Measurements from ENCODE around the gene NTSR2. TPM values are rescaled to one million over a fixed set of nuclear protein-coding genes. Genes with fewer than 3 reads are reported as not detected.

NTSR2 gene
- total and polyA plus RNA-seq, 9 donors, result not detected

DNA sequence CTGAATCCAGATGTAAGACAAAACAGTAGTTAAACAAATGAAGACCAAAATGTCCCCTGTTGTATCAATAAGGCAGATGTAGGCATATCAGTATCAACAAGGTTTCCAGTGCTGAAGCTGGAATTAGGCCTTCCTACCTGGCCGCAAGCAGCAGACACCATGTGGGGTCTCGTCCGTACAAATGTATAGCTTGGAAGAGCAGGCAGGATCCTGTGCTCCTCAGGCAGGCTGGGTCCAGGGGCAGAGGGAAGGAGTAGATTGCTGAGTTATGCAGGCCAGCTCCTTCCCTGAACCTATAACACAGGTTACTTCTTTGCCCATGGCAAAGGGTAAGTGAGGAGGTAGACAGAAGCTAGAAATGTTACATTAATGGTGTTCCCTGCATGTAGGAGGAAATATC is 23.5 kb downstream of the NTSR2 start:
- DNase-seq, result no peak

DNA sequence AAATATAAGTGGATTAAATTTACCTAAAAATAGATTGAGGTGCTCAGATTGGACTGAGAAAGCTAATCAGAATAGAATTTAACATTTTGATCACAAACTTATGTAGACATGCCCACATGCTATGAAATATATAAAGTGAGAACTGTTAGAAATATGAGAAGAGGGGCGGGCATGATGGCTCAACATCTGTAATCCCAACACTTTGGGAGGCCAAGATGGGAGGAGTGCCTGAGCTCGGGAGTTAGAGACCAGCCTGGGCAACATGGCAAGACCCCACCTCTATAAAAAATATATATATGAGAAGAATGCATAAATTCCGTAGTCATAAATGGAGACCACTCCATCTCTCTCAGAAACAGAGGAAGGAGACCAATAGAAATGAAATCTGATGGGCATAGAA is 25.7 kb downstream of the NTSR2 start:
- no CpG with 5 or more reads among the region's 3 CpGs for WGBS (ENCODE audit: insufficient coverage)
- Histone ChIP-seq H3K27ac (ENCODE audit: low read length) (no peak overlapping the region), H3K27me3 (ENCODE audit: control insufficient read depth, insufficient read depth, low read length) (no peaks in the 10 kb centered on the region), H3K9me3 (replicated peaks; ENCODE audit: control insufficient read depth, low read depth, low read length) (no peaks in the 10 kb centered on the region), H3K4me3 (ENCODE audit: low read length) (no peak overlapping the region), H3K4me1 (ENCODE audit: control insufficient read depth, insufficient read depth, low read length) (no peaks in the 10 kb centered on the region), H3K36me3 (ENCODE audit: control insufficient read depth, insufficient read depth, low read length) (peaks cover 20% of the 10 kb centered on the region)
- no peak for DNase-seq

More for the DNA sequence above, 23.5 kb downstream of the NTSR2 start:
- Histone ChIP-seq H3K27me3 (ENCODE audit: control insufficient read depth, insufficient read depth, low read length) (no peaks in the 10 kb centered on the region), H3K9me3 (replicated peaks; ENCODE audit: control insufficient read depth, low read depth, low read length) (no peaks in the 10 kb centered on the region), H3K27ac (ENCODE audit: low read length) (no peak overlapping the region), H3K36me3 (ENCODE audit: control insufficient read depth, insufficient read depth, low read length) (peaks cover 8% of the 10 kb centered on the region), H3K4me3 (ENCODE audit: low read length) (no peak overlapping the region), H3K4me1 (ENCODE audit: control insufficient read depth, insufficient read depth, low read length) (no peaks in the 10 kb centered on the region)
- 92% methylated on average over 3 of the region's 3 CpGs for WGBS (ENCODE audit: insufficient coverage)

DNA sequence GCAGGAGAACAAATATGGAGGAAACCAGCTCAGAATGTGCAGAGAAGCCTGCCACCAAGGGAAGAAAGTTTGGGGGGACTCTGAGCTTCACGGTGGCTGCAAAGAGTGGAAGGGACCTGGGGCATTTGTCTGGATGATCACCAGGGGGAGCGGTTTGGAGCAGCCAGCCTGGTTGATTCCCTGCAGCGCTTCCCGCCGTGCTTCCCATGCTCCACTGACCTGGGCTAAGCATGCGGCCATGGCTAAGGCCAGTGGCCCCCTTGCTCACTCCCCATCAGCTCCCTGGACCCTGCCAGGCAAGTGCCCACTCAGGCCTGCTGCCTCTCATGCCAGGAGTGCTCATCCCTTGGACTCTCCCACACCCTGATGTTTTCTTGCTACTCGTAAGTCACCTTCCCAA is 27.0 kb downstream of the NTSR2 start:
- no peak overlapping the region for H3K4me3 ChIP-seq (ENCODE audit: low read length)
- WGBS (ENCODE audit: insufficient coverage), result 78% methylated on average over 6 of the region's 7 CpGs
- H3K4me1 ChIP-seq (ENCODE audit: control insufficient read depth, insufficient read depth, low read length), result no peaks in the 10 kb centered on the region
- H3K9me3 ChIP-seq (replicated peaks; ENCODE audit: control insufficient read depth, low read depth, low read length), result no peaks in the 10 kb centered on the region
- H3K27me3 ChIP-seq (ENCODE audit: control insufficient read depth, insufficient read depth, low read length), result no peaks in the 10 kb centered on the region
- no peak overlapping the region for H3K27ac ChIP-seq (ENCODE audit: low read length)
- DNase-seq, result no peak
- H3K36me3 ChIP-seq (ENCODE audit: control insufficient read depth, insufficient read depth, low read length), result peaks cover 27% of the 10 kb centered on the region

DNA sequence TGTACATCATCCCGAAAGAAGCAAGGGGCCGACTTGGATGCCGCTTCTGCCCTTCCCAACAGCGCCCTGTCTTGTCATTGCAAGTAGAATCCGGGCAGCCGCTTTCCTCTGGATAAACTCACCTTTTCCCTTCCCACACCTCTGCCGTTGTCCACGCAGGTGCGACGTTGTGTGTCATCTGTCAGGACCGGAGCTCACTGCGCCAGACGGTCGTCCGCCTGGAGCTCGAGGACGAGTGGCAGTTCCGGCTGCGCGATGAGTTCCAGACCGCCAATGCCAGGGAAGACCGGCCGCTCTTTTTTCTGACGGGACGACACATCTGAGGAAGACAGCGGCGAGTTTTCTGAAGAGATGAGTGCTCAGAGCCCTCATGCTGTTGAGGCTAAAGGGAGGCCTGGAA is 29.9 kb downstream of the NTSR2 start:
- H3K9me3 ChIP-seq (replicated peaks; ENCODE audit: control insufficient read depth, low read depth, low read length), result no peaks in the 10 kb centered on the region
- no peak overlapping the region for H3K27ac ChIP-seq (ENCODE audit: low read length)
- H3K4me3 ChIP-seq (ENCODE audit: low read length), result no peak overlapping the region
- H3K36me3 ChIP-seq (ENCODE audit: control insufficient read depth, insufficient read depth, low read length), result peaks cover 38% of the 10 kb centered on the region
- WGBS (ENCODE audit: insufficient coverage), result 94% methylated on average over 27 of the region's 27 CpGs
- no peaks in the 10 kb centered on the region for H3K4me1 ChIP-seq (ENCODE audit: control insufficient read depth, insufficient read depth, low read length)
- no peak for DNase-seq
- H3K27me3 ChIP-seq (ENCODE audit: control insufficient read depth, insufficient read depth, low read length), result no peaks in the 10 kb centered on the region

DNA sequence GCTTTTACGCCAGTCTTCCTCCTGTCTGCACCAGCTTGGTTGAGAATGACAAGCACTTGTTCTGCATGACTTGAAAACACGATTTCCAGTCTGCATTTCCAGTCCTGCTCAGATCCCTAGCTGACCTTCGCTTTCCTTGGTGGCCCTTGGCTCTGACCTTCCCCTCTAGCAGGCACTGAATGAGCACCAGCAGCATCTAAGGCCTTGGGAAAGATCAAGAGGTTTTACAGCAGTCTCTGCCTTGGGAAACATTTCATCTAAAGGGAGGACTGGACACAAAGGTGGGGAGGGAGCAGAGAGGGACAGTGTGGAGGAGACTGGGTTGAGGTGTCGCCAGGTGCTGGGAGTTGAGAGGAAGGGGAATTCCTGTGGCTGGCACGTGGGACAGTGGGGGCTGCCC is 30.5 kb downstream of the NTSR2 start:
- WGBS (ENCODE audit: insufficient coverage), result 77% methylated on average over 5 of the region's 5 CpGs
- Histone ChIP-seq H3K36me3 (ENCODE audit: control insufficient read depth, insufficient read depth, low read length) (peaks cover 44% of the 10 kb centered on the region), H3K4me1 (ENCODE audit: control insufficient read depth, insufficient read depth, low read length) (no peaks in the 10 kb centered on the region)

DNA sequence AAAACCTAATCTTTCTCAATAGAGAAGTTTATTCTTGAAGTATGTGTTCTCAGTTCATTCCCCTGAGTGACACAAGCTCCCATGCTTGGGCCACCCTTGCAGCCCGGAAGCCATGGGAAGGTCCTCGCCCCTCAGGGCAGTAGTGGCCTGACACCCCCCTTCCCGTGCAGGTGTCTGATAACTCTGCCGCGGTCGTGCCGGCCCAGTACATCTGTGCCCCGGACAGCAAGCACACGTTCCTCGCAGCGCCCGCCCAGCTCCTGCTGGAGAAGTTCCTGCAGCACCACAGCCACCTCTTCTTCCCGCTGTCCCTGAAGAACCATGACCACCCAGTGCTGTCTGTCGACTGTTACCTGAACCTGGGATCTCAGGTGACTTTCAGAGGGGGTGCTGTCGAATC is 32.4 kb downstream of the NTSR2 start:
- 92% methylated on average over 15 of the region's 15 CpGs for WGBS (ENCODE audit: insufficient coverage)
- H3K36me3 ChIP-seq (ENCODE audit: control insufficient read depth, insufficient read depth, low read length), result peaks cover 50% of the 10 kb centered on the region
- no peak for DNase-seq
- H3K27me3 ChIP-seq (ENCODE audit: control insufficient read depth, insufficient read depth, low read length), result no peaks in the 10 kb centered on the region
- H3K27ac ChIP-seq (ENCODE audit: low read length), result no peak overlapping the region
- no peak overlapping the region for H3K4me3 ChIP-seq (ENCODE audit: low read length)
- no peaks in the 10 kb centered on the region for H3K4me1 ChIP-seq (ENCODE audit: control insufficient read depth, insufficient read depth, low read length)
- no peaks in the 10 kb centered on the region for H3K9me3 ChIP-seq (replicated peaks; ENCODE audit: control insufficient read depth, low read depth, low read length)

More for the DNA sequence above, 30.5 kb downstream of the NTSR2 start:
- no peaks in the 10 kb centered on the region for H3K9me3 ChIP-seq (replicated peaks; ENCODE audit: control insufficient read depth, low read depth, low read length)
- DNase-seq, result no peak
- H3K27ac ChIP-seq (ENCODE audit: low read length), result no peak overlapping the region
- no peaks in the 10 kb centered on the region for H3K27me3 ChIP-seq (ENCODE audit: control insufficient read depth, insufficient read depth, low read length)
- H3K4me3 ChIP-seq (ENCODE audit: low read length), result no peak overlapping the region

DNA sequence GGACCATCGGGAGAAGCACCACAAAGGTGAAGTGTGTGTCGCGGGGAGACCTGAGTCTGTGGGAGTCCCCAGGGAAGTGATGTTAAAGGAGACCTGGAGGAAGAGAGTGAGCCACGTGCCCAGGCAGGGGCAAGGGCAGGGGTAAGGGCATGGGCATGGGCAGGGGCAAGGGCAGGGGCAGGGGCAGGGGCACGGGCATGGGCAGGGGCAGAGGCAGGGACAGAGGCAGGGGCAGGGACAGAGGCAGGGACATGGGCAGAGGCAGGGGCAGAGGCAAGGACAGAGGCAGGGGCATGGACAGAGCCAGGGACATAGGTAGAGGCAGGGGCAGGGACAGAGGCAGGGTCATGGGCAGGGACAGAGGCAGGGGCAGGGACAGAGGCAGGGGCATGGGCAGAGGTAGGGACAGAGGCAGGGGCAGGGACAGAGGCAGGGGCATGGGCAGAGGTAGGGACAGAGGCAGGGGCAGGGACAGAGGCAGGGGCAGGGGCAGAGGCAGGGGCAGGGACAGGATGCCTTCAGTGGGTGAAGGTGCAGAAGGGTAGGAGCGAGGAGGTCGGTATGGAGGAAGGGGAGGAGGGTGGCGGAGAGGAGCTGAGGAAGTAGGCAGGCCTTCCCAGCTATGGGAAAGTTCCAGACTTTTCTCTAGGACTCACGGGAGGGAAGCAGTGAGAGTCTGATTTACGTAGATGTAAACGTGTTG is 33.3 kb downstream of the NTSR2 start:
- Histone ChIP-seq H3K36me3 (ENCODE audit: control insufficient read depth, insufficient read depth, low read length) (peaks cover 53% of the 10 kb centered on the region), H3K27ac (ENCODE audit: low read length) (no peak overlapping the region), H3K9me3 (replicated peaks; ENCODE audit: control insufficient read depth, low read depth, low read length) (no peaks in the 10 kb centered on the region), H3K27me3 (ENCODE audit: control insufficient read depth, insufficient read depth, low read length) (no peaks in the 10 kb centered on the region), H3K4me3 (ENCODE audit: low read length) (no peak overlapping the region), H3K4me1 (ENCODE audit: control insufficient read depth, insufficient read depth, low read length) (no peaks in the 10 kb centered on the region)
- WGBS (ENCODE audit: insufficient coverage), result 80% methylated on average over 11 of the region's 11 CpGs
- DNase-seq, result no peak

DNA sequence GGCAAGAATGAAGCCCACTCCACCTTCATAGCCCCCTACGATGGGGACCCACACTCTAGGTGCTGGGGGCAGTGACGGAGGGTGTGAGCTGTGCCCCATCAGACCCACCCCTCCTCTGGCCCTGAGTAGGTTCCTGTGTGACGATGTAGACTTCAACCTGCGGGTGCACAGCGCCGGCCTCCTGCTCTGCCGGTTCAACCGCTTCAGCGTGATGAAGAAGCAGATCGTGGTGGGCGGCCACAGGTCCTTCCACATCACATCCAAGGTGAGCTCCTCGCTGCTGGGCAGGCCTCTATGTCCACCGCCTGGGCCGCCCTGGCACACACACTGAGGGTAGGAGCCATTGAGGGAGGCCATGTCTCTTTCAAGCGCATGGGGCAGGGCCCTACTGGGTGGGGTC is 34.9 kb downstream of the NTSR2 start:
- DNase-seq, result no peak
- H3K9me3 ChIP-seq (replicated peaks; ENCODE audit: control insufficient read depth, low read depth, low read length), result no peaks in the 10 kb centered on the region
- peaks cover 52% of the 10 kb centered on the region for H3K36me3 ChIP-seq (ENCODE audit: control insufficient read depth, insufficient read depth, low read length)
- WGBS (ENCODE audit: insufficient coverage), result 98% methylated on average over 12 of the region's 15 CpGs
- H3K27me3 ChIP-seq (ENCODE audit: control insufficient read depth, insufficient read depth, low read length), result no peaks in the 10 kb centered on the region
- H3K27ac ChIP-seq (ENCODE audit: low read length), result no peak overlapping the region
- no peaks in the 10 kb centered on the region for H3K4me1 ChIP-seq (ENCODE audit: control insufficient read depth, insufficient read depth, low read length)
- no peak overlapping the region for H3K4me3 ChIP-seq (ENCODE audit: low read length)

DNA sequence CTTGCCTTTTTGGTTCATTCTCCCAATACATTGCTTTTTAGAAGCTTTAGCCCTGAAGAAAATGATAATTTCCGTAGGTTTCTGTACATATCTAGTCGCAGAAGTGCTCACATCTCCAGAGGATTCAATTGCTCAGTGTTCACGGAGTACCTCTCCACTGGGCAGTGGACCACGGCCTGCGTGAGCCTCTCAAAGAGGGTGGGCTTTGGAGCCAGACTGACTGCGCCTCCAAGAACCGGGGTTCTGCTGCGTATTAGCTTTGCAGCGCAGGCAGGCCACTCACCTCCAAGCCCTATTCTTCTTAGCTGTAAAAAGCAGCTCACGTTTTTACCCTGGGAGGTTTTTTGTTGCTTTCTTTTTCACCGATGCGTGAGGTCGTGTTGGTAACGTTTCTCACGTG is 35.4 kb downstream of the NTSR2 start:
- no peak for DNase-seq
- Histone ChIP-seq H3K27ac (ENCODE audit: low read length) (no peak overlapping the region), H3K36me3 (ENCODE audit: control insufficient read depth, insufficient read depth, low read length) (peaks cover 47% of the 10 kb centered on the region)

DNA sequence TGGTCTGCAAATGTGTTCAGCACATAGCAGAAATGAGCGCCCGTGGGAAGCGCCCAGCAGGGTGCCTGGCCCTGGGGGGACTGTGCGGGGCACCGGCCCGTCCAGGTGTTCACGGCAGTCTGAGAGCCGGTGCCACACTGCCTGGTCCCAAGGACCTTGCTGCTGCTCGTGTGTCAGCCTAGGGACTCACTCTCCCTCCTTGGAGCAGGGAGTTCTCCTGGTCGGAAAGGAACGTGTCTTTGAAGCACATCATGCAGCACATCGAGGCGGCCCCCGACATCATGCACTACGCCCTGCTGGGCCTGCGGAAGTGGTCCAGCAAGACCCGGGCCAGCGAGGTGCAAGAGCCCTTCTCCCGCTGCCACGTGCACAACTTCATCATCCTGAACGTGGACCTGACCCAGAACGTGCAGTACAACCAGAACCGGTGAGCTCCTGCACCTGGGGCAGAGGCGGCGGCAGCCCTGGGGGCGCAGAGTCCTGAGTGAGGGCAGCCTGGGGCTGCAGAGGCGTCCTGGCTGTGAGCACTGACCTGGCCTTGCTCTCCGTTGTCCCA is 36.0 kb downstream of the NTSR2 start:
- Histone ChIP-seq H3K9me3 (replicated peaks; ENCODE audit: control insufficient read depth, low read depth, low read length) (no peaks in the 10 kb centered on the region), H3K4me3 (ENCODE audit: low read length) (no peak overlapping the region), H3K4me1 (ENCODE audit: control insufficient read depth, insufficient read depth, low read length) (no peaks in the 10 kb centered on the region), H3K27me3 (ENCODE audit: control insufficient read depth, insufficient read depth, low read length) (no peaks in the 10 kb centered on the region), H3K27ac (ENCODE audit: low read length) (no peak overlapping the region), H3K36me3 (ENCODE audit: control insufficient read depth, insufficient read depth, low read length) (peaks cover 43% of the 10 kb centered on the region)
- DNase-seq, result no peak
- WGBS (ENCODE audit: insufficient coverage), result 94% methylated on average over 26 of the region's 28 CpGs

More for the DNA sequence above, 35.4 kb downstream of the NTSR2 start:
- WGBS (ENCODE audit: insufficient coverage), result 87% methylated on average over 15 of the region's 15 CpGs
- Histone ChIP-seq H3K4me1 (ENCODE audit: control insufficient read depth, insufficient read depth, low read length) (no peaks in the 10 kb centered on the region), H3K9me3 (replicated peaks; ENCODE audit: control insufficient read depth, low read depth, low read length) (no peaks in the 10 kb centered on the region), H3K27me3 (ENCODE audit: control insufficient read depth, insufficient read depth, low read length) (no peaks in the 10 kb centered on the region), H3K4me3 (ENCODE audit: low read length) (no peak overlapping the region)
